Stimulated activated naive CD8-positive, alpha-beta T cell treated with anti-CD3 and anti-CD28 coated beads, Interleukin-15, amount 100 ng/mL, for 72 hours (primary cell): ENCODE data around the gene PTPRD.

Experiments
- ATAC-seq: fragments of 150-1000 bp; cut with Tn5 transposase; 2 replicates; pipeline ENCODE4 v1.10.0; 2021; ENCODE audit warnings: mild to moderate bottlenecking, moderate library complexity
- DNase-seq, 2 donors: peaks; one replicate each; pipeline ENCODE4 v3.0.0; 2021 to 2022
- H3K27ac Mint-ChIP-seq, 2 donors: one replicate each; pipeline ENCODE4 v1.8.0; 2022; ENCODE audit warnings: mild to moderate bottlenecking in 2 of 2, mixed read lengths in 2 of 2, moderate library complexity in 2 of 2
- H3K27me3 Mint-ChIP-seq: one replicate; pipeline ENCODE4 v1.8.0; 2022; ENCODE audit warnings: mixed read lengths
- H3K4me1 Mint-ChIP-seq: one replicate; pipeline ENCODE4 v1.8.0; 2022; ENCODE audit warnings: mild to moderate bottlenecking, mixed read lengths
- H3K4me3 Mint-ChIP-seq, 2 donors: one replicate each; pipeline ENCODE4 v1.8.0; 2022; ENCODE audit warnings: mild to moderate bottlenecking in 2 of 2, mixed read lengths in 2 of 2, moderate library complexity in 1 of 2
- H3K9me3 Mint-ChIP-seq, 2 donors: one replicate each; pipeline ENCODE4 v1.8.0; 2022; ENCODE audit warnings: mixed read lengths in 2 of 2

PTPRD gene

DNA sequence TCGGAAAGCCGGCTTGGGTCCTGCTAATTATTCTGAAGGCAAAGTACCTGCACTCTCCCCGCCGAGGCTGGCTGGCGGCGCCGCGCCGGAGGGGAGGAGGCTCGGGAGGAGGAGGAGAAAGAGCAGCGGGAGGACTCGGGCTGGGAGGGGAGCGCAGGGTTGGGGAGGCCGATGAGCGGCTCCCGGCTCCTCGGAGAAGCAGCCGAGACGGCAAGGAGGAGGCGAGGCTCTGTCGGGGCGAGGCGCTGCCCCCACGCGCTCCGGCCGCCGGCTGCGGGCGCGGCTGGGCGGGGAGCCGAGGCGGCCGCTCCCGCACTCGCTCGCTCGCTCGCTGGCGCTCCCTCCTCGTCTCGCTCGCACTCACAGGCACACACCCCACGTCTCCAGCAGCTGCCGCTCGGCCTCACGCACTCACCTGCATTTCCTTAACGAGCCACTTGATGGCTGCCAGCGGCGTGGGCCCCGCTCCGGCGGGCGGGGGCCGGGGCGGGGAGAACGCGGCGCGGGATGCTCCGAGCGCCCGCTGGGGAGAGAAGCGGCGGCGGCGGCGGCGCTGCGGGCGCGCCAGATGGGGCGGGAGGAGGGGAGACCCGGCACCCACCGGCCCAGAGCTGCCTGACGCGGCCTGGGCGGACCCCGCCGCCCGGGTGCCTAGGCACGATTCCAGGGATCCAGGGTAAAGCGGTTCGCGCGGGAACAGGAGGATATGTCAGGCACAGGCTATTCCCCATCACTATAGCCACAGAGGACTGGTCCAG, at the start of gene PTPRD:
Gene PTPRD, minus strand, starts transcription at position 362 of the 758 bp plus-strand sequence.
- peaks cover 47% of the 10 kb centered on the region for H3K27me3 Mint-ChIP-seq
- peaks cover 12% of the 10 kb centered on the region for H3K4me1 Mint-ChIP-seq
- peaks cover 0 to 5% of the 10 kb centered on the region in 2 donors for H3K9me3 Mint-ChIP-seq
- no peak within 1 kb of the TSS for H3K27ac Mint-ChIP-seq
- ATAC-seq (peak; percentile 87), DNase-seq (peak; percentile 11 to 14)
- H3K4me3 Mint-ChIP-seq = peak within 1 kb of the TSS; percentile 61 to 72

- DNase-seq = no peak
- Mint-ChIP-seq H3K9me3 (peaks cover 7 to 18% of the 10 kb centered on the region in 2 donors), H3K4me1 (no peaks in the 10 kb centered on the region), H3K4me3 (no peak overlapping the region), H3K27ac (no peak overlapping the region), H3K27me3 (no peaks in the 10 kb centered on the region)
- ATAC-seq = no peak
Measured at GRCh38 chr9:10661994-10662393, 49.2 kb upstream of the PTPRD start.

DNA sequence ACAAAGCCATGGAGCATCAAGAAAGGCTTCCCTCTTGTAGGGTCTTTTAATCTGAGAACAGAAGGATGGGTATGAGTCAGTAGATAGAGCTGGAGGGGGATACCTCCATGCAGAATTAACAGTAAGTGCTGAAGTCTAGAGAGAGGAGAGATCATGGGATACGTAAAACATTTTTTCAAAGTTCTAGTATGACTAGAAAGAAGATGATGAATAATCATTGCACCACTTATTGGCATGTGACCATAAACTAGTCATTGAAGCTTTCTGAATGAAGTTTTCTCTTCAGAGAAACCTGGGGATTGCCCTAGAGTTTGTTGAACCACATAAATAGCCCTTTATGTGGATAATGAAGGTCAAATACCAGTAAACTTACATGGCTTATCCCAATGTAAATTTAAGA, 48.6 kb upstream of the PTPRD start:
- Mint-ChIP-seq H3K4me3 (no peak overlapping the region), H3K4me1 (no peaks in the 10 kb centered on the region), H3K9me3 (peaks cover 7 to 18% of the 10 kb centered on the region in 2 donors), H3K27ac (no peak overlapping the region), H3K27me3 (no peaks in the 10 kb centered on the region)
- ATAC-seq (no peak), DNase-seq (no peak)

- Mint-ChIP-seq H3K9me3 (peaks cover 13 to 33% of the 10 kb centered on the region in 2 donors), H3K4me1 (no peaks in the 10 kb centered on the region)
- DNase-seq = no peak
Measured at GRCh38 chr9:10651012-10651411, 38.2 kb upstream of the PTPRD start.

GRCh38 chr9:10649076-10649475, 36.3 kb upstream of the PTPRD start:
- ATAC-seq (no peak), DNase-seq (no peak)
- Mint-ChIP-seq H3K9me3 (peaks cover 13 to 26% of the 10 kb centered on the region in 2 donors), H3K27ac (no peak overlapping the region), H3K27me3 (no peaks in the 10 kb centered on the region), H3K4me1 (no peaks in the 10 kb centered on the region), H3K4me3 (no peak overlapping the region)

More at GRCh38 chr9:10651012-10651411, 38.2 kb upstream of the PTPRD start:
- H3K27me3 Mint-ChIP-seq = no peaks in the 10 kb centered on the region
- H3K4me3 Mint-ChIP-seq = no peak overlapping the region
- no peak overlapping the region for H3K27ac Mint-ChIP-seq
- ATAC-seq = no peak

DNA sequence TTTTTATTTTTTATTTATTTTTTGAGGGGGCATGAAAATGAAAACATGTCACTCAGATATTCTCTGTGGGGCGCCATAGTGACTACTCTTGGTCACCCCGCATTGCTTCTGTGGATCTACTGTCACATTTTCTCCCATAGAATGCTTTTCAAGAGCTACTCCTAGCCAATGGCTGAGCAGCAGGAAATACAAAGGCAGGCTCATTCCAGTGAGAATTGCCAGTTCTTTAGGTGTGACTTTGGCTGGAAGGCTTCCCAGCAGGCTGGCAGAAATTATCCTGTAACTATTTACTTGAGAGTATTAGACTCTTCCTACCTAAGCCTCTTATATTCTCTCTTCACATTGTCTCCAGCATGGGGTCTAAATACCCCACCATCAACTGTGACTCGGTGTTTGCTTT, 21.0 kb upstream of the PTPRD start:
- Mint-ChIP-seq H3K27ac (no peak overlapping the region), H3K9me3 (peaks cover 4 to 7% of the 10 kb centered on the region in 2 donors), H3K4me3 (no peak overlapping the region), H3K4me1 (no peaks in the 10 kb centered on the region), H3K27me3 (no peaks in the 10 kb centered on the region)
- ATAC-seq (no peak), DNase-seq (no peak)

GRCh38 chr9:10614196-10614800, 1.5 kb upstream of the PTPRD start:
- Mint-ChIP-seq H3K9me3 (peaks cover 0 to 7% of the 10 kb centered on the region in 2 donors), H3K27me3 (peaks cover 47% of the 10 kb centered on the region), H3K4me3 (no peak overlapping the region), H3K27ac (no peak overlapping the region), H3K4me1 (peaks cover 12% of the 10 kb centered on the region)
- ATAC-seq = no peak
- no peak for DNase-seq

DNA sequence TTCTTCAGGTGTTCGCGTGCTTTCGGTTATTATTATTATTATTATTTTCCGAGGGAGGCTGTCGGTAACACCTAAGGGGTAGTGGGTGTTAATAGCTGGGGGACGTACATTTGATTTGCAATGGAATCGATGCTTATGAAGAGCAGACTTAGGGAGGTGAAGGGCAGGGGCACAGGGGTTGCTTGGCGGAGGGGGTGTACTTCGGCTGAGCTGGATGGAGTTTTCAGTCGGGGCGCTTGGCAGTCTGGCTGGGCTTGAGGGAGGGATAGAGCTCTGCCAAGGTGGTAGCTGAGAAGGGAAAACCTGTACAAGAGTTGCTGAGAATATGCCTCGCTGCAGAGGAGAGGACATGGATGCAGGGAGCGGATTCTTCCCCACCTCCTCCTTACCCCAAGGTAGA, 617 bp upstream of the PTPRD start:
- DNase-seq (no peak), ATAC-seq (no peak)
- no peak overlapping the region for H3K4me3 Mint-ChIP-seq
- H3K27me3 Mint-ChIP-seq = peaks cover 47% of the 10 kb centered on the region
- H3K9me3 Mint-ChIP-seq = peaks cover 0 to 7% of the 10 kb centered on the region in 2 donors
- no peak overlapping the region for H3K27ac Mint-ChIP-seq
- H3K4me1 Mint-ChIP-seq = peaks cover 12% of the 10 kb centered on the region

DNA sequence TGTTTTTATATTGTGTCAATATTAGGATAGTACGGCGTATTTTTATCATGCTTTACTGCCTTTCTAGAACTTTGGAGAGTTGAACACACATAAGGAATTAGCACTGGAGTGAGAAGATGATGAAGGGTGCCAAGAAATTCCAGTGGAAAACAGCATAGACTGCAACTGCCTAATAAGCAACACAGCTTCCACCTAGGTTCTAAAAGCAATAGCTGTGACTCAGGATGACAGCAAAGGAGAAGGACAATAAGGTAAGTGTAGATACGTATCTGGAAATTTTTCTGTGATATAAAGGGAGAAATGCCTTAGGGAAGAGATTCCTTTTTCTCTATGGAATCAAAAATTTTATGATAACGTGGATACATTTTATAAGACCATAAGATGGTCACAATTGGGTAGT, 7.4 kb downstream of the PTPRD start:
- Mint-ChIP-seq H3K4me1 (no peaks in the 10 kb centered on the region), H3K27ac (no peak overlapping the region), H3K27me3 (no peaks in the 10 kb centered on the region), H3K9me3 (no peaks in the 10 kb centered on the region), H3K4me3 (no peak overlapping the region)
- ATAC-seq = no peak
- no peak for DNase-seq

- ATAC-seq = no peak
- H3K4me3 Mint-ChIP-seq = no peak overlapping the region
- no peak overlapping the region for H3K27ac Mint-ChIP-seq
- DNase-seq = no peak
- no peaks in the 10 kb centered on the region for H3K9me3 Mint-ChIP-seq
- H3K27me3 Mint-ChIP-seq = no peaks in the 10 kb centered on the region
- no peaks in the 10 kb centered on the region for H3K4me1 Mint-ChIP-seq
Measured at GRCh38 chr9:10604927-10605326, 7.9 kb downstream of the PTPRD start.

- Mint-ChIP-seq H3K27me3 (no peaks in the 10 kb centered on the region), H3K4me1 (no peaks in the 10 kb centered on the region), H3K27ac (no peak overlapping the region), H3K4me3 (no peak overlapping the region), H3K9me3 (peaks cover 2 to 4% of the 10 kb centered on the region in 2 donors)
- no peak for DNase-seq
- no peak for ATAC-seq
Measured at GRCh38 chr9:10597801-10598200, 15.0 kb downstream of the PTPRD start.

GRCh38 chr9:10594482-10594881, 18.3 kb downstream of the PTPRD start:
- no peak overlapping the region for H3K27ac Mint-ChIP-seq
- H3K4me3 Mint-ChIP-seq = no peak overlapping the region
- ATAC-seq = no peak
- no peaks in the 10 kb centered on the region for H3K27me3 Mint-ChIP-seq
- H3K4me1 Mint-ChIP-seq = no peaks in the 10 kb centered on the region
- peaks cover 13 to 17% of the 10 kb centered on the region in 2 donors for H3K9me3 Mint-ChIP-seq
- no peak for DNase-seq

GRCh38 chr9:10586407-10586806, 26.4 kb downstream of the PTPRD start:
- no peak overlapping the region for H3K4me3 Mint-ChIP-seq

GRCh38 chr9:10571699-10572098, 41.1 kb downstream of the PTPRD start:
- ATAC-seq (no peak), DNase-seq (no peak)
- peaks cover 5 to 10% of the 10 kb centered on the region in 2 donors for H3K9me3 Mint-ChIP-seq
- no peak overlapping the region for H3K4me3 Mint-ChIP-seq
- no peaks in the 10 kb centered on the region for H3K4me1 Mint-ChIP-seq
- no peak overlapping the region for H3K27ac Mint-ChIP-seq
- no peaks in the 10 kb centered on the region for H3K27me3 Mint-ChIP-seq

More at GRCh38 chr9:10586407-10586806, 26.4 kb downstream of the PTPRD start:
- Mint-ChIP-seq H3K27ac (no peak overlapping the region), H3K27me3 (no peaks in the 10 kb centered on the region), H3K9me3 (peaks cover 7 to 16% of the 10 kb centered on the region in 2 donors), H3K4me1 (no peaks in the 10 kb centered on the region)
- no peak for DNase-seq
- no peak for ATAC-seq

DNA sequence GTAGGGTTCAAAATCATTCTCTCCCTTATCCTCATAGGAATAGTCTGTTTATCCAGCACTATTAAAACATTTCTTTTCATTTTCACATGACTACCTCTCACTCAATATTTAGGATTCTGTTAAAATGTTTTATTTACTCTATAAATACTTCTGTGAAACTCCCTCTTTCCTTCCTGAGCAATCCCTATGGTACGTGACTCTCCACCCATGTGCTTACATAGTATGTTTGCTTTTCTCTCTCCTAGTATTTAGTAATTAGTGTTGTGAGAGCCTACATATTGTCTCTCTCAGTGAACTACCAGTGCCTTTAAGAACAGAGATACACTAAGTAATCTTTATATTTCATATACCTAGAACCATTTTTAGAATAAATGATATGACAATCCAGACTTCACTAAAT, 46.0 kb downstream of the PTPRD start:
- DNase-seq (no peak), ATAC-seq (no peak)
- H3K27me3 Mint-ChIP-seq = no peaks in the 10 kb centered on the region
- no peak overlapping the region for H3K4me3 Mint-ChIP-seq
- no peak overlapping the region for H3K27ac Mint-ChIP-seq
- no peaks in the 10 kb centered on the region for H3K4me1 Mint-ChIP-seq
- H3K9me3 Mint-ChIP-seq = peaks cover 0 to 5% of the 10 kb centered on the region in 2 donors

DNA sequence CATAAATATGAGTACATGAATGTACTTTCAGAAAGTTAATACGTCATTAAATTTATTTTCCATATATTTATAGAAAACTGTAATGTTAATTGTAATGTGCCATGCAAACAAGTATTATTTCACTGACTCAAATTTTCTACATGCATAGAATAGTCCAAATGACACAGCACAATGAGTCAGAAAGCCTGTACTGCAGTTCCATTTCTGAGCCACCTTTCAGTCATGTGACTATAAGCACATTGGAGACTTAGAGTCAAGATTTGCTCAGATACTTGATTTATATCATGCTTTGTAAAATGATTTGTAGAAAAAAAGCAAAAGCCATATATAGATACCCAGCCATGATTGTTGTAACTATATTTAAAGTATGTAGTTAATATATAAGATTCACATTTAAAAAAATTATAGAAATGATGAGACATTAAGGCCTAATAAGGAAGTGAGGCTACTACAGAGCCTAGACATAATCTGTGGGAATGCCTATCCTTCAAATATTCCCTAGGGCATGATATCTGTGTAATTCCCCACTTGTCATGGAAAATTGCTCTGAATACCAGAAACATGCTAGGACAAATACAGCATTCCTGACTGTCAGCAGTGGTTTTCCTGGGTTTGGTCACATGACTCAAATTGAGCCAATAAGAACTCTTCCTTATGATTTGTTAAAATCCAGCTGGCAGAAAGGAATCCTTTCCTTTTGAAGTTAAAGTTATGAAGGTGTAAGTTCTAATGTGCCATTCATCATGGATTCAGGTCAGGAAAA, 50.0 kb downstream of the PTPRD start:
- Mint-ChIP-seq H3K27me3 (no peaks in the 10 kb centered on the region), H3K4me1 (no peaks in the 10 kb centered on the region), H3K27ac (no peak overlapping the region), H3K4me3 (no peak overlapping the region), H3K9me3 (peaks cover 0 to 14% of the 10 kb centered on the region in 2 donors)
- ATAC-seq (no peak), DNase-seq (no peak)
